Measurements from ENCODE around the gene RFC1. TPM values are rescaled to one million over a fixed set of nuclear protein-coding genes. Genes with fewer than 3 reads are reported as not detected.

Gene RFC1
- total and polyA plus RNA-seq, 2 donors (not counting 1 experiment from before 2014, with no cell fraction given) = 31.3 to 44.4 TPM

- Histone ChIP-seq H3K4me1 (ENCODE audit: control insufficient read depth, extremely low read depth, insufficient read depth, low read length) (peaks cover 3% of the 10 kb centered on the region), H4K20me1 (ENCODE audit: control insufficient read depth, extremely low read depth, insufficient read depth, low read length) (no peaks in the 10 kb centered on the region), H3K9ac (ENCODE audit: insufficient read depth, low read length) (no peak overlapping the region), H3K27me3 (ENCODE audit: control insufficient read depth, insufficient read depth, low read length) (no peaks in the 10 kb centered on the region), H3K36me3 (ENCODE audit: control insufficient read depth, insufficient read depth, low read length) (no peaks in the 10 kb centered on the region), H2AFZ (ENCODE audit: low read length) (no peak overlapping the region), H3K4me3 (replicated peaks in 1 of 4; ENCODE audit: control extremely low read depth in 1 of 4, insufficient read depth in 1 of 4, low read depth in 3 of 4, low read length in 4 of 4) (no peak overlapping the region), H3K79me2 (ENCODE audit: control insufficient read depth, insufficient read depth, low read length) (peaks cover 38% of the 10 kb centered on the region), H3K27ac (ENCODE audit: insufficient read depth, low read length) (no peak overlapping the region), H3K4me2 (ENCODE audit: extremely low read depth, insufficient read depth, low read length) (no peak overlapping the region), H3K9me3 (ENCODE audit: control insufficient read depth, insufficient read depth, low read depth, low read length) (no peaks in the 10 kb centered on the region)
- DNase-seq (ENCODE audit: low read depth in 2 of 2) = no peak
- TF ChIP-seq, protein P1, sequence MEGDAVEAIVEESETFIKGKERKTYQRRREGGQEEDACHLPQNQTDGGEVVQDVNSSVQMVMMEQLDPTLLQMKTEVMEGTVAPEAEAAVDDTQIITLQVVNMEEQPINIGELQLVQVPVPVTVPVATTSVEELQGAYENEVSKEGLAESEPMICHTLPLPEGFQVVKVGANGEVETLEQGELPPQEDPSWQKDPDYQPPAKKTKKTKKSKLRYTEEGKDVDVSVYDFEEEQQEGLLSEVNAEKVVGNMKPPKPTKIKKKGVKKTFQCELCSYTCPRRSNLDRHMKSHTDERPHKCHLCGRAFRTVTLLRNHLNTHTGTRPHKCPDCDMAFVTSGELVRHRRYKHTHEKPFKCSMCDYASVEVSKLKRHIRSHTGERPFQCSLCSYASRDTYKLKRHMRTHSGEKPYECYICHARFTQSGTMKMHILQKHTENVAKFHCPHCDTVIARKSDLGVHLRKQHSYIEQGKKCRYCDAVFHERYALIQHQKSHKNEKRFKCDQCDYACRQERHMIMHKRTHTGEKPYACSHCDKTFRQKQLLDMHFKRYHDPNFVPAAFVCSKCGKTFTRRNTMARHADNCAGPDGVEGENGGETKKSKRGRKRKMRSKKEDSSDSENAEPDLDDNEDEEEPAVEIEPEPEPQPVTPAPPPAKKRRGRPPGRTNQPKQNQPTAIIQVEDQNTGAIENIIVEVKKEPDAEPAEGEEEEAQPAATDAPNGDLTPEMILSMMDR (conservative IDR thresholded peaks at IDR 0.05 in 1 of 2, IDR thresholded peaks at IDR 0.05 in 1 of 2; ENCODE audit: low read depth in 1 of 2, low read length in 2 of 2) = no peak
- TF ChIP-seq EZH2 (IDR thresholded peaks at IDR 0.05; ENCODE audit: low read length, missing control alignments) = no peak
Observed at GRCh38 chr4:39349326-39349725, 16.8 kb downstream of the RFC1 start.

DNA sequence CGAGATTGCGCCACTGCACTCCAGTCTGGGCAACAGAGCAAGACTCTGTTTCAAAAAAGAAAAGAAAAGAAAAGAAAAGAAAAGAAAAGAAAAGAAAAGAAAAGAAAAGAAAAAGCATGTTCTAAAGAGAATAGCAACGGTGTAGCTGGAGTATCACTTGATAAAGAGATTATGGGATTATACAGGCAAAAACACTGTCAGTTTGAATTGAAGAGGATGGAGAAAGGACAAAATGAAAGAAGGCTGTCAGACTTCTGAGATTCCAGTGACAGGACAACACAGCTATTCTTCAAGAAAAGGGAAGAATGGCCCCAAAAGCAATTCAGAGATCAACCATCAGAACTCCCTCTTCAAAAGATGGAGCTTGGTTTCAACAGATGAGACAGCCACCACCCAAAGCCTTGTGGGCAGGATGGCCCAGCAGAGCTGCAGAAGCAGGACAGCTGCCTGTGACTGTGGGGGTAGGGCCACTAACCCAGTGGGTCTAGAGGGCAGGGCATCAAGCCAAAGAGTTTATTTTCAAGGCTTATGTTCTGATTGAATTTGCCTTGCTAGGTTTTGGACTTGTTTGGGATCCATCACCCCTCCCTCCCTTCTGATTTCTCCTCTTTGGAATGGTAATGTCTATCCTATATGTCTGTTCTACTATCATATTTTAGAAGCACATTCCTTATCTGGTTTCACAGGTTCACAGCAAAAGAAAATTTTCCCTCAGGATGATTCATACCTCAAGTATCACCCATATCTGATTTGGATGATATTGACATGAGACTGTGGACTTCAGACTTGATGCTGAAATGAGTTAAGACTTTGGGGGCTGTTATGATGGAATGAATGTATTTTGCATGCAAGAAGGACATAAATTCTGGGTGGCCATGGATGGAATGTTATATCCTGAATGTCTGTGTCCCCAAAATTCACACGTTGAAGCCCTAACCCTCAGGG is 17.5 kb downstream of the RFC1 start:
- H3K4me2 ChIP-seq (ENCODE audit: extremely low read depth, insufficient read depth, low read length) = no peak overlapping the region
- DNase-seq (ENCODE audit: low read depth in 2 of 2) = peak in 1 of 2 donors; percentile 72

GRCh38 chr4:39346856-39347519 is 19.2 kb downstream of the RFC1 start:
- Histone ChIP-seq H2AFZ (ENCODE audit: low read length) (no peak overlapping the region), H3K27ac (ENCODE audit: insufficient read depth, low read length) (no peak overlapping the region), H4K20me1 (ENCODE audit: control insufficient read depth, extremely low read depth, insufficient read depth, low read length) (no peaks in the 10 kb centered on the region), H3K9me3 (ENCODE audit: control insufficient read depth, insufficient read depth, low read depth, low read length) (no peaks in the 10 kb centered on the region), H3K27me3 (ENCODE audit: control insufficient read depth, insufficient read depth, low read length) (no peaks in the 10 kb centered on the region), H3K4me1 (ENCODE audit: control insufficient read depth, extremely low read depth, insufficient read depth, low read length) (peaks cover 3% of the 10 kb centered on the region), H3K36me3 (ENCODE audit: control insufficient read depth, insufficient read depth, low read length) (no peaks in the 10 kb centered on the region), H3K4me3 (replicated peaks in 1 of 4; ENCODE audit: control extremely low read depth in 1 of 4, insufficient read depth in 1 of 4, low read depth in 3 of 4, low read length in 4 of 4) (no peak overlapping the region), H3K79me2 (ENCODE audit: control insufficient read depth, insufficient read depth, low read length) (peaks cover 21% of the 10 kb centered on the region), H3K9ac (ENCODE audit: insufficient read depth, low read length) (no peak overlapping the region), H3K4me2 (ENCODE audit: extremely low read depth, insufficient read depth, low read length) (no peak overlapping the region)
- DNase-seq (ENCODE audit: low read depth in 2 of 2) = no peak
- TF ChIP-seq, protein P1 (conservative IDR thresholded peaks at IDR 0.05 in 1 of 2, IDR thresholded peaks at IDR 0.05 in 1 of 2; ENCODE audit: low read depth in 1 of 2, low read length in 2 of 2) = no peak
- no peak for TF ChIP-seq EZH2 (IDR thresholded peaks at IDR 0.05; ENCODE audit: low read length, missing control alignments)

More for the DNA sequence above, 17.5 kb downstream of the RFC1 start:
- no peaks in the 10 kb centered on the region for H3K9me3 ChIP-seq (ENCODE audit: control insufficient read depth, insufficient read depth, low read depth, low read length)
- no peak overlapping the region for H3K4me3 ChIP-seq (replicated peaks in 1 of 4; ENCODE audit: control extremely low read depth in 1 of 4, insufficient read depth in 1 of 4, low read depth in 3 of 4, low read length in 4 of 4)
- TF ChIP-seq EZH2 (IDR thresholded peaks at IDR 0.05; ENCODE audit: low read length, missing control alignments) = no peak
- TF ChIP-seq, protein P1 (conservative IDR thresholded peaks at IDR 0.05 in 1 of 2, IDR thresholded peaks at IDR 0.05 in 1 of 2; ENCODE audit: low read depth in 1 of 2, low read length in 2 of 2) = no peak
- no peaks in the 10 kb centered on the region for H3K27me3 ChIP-seq (ENCODE audit: control insufficient read depth, insufficient read depth, low read length)
- H4K20me1 ChIP-seq (ENCODE audit: control insufficient read depth, extremely low read depth, insufficient read depth, low read length) = no peaks in the 10 kb centered on the region
- H3K27ac ChIP-seq (ENCODE audit: insufficient read depth, low read length) = no peak overlapping the region
- no peak overlapping the region for H2AFZ ChIP-seq (ENCODE audit: low read length)
- no peak overlapping the region for H3K9ac ChIP-seq (ENCODE audit: insufficient read depth, low read length)
- H3K79me2 ChIP-seq (ENCODE audit: control insufficient read depth, insufficient read depth, low read length) = peaks cover 32% of the 10 kb centered on the region
- H3K36me3 ChIP-seq (ENCODE audit: control insufficient read depth, insufficient read depth, low read length) = no peaks in the 10 kb centered on the region
- peaks cover 3% of the 10 kb centered on the region for H3K4me1 ChIP-seq (ENCODE audit: control insufficient read depth, extremely low read depth, insufficient read depth, low read length)

Measured in fibroblast of lung (primary cell).